HG02885 (cell line): ENCODE results near the gene ENTPD7.
"Not testable (repeated sequence)": the region's sequence is repeated elsewhere in the genome, so short reads cannot be mapped to it uniquely, and the experiment has no call there.

ENCODE experiments used
- ATAC-seq: cut with Tn5 transposase; IDR thresholded peaks from one replicate; pipeline ENCODE4 v1.9.1; 2021; ENCODE audit warnings: mild to moderate bottlenecking; ENCODE audit not compliant: unreplicated experiment, poor library complexity

ENTPD7 gene

DNA sequence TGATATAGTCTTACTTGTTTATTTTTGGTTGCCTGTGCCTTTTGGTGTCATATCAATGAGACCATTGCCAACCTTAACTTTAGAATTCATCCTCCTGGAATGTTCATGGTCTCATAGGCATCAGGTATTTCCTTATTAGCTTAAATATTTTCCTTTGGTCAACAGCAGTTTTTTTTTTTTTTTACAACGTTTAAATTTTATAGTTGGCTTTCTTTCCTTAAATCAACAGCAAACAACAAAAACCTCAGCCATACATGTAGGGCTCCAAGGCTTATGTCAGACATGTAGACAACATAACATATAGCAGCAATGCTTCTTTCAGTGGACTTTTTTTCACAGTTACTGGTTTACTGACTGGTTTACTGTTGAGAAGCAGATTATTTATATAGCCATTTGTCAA, 22.7 kb downstream of the ENTPD7 start:
- ATAC-seq = no peak

- ATAC-seq = no peak
Measured at GRCh38 chr10:99682752-99683151, 23.4 kb downstream of the ENTPD7 start.

DNA sequence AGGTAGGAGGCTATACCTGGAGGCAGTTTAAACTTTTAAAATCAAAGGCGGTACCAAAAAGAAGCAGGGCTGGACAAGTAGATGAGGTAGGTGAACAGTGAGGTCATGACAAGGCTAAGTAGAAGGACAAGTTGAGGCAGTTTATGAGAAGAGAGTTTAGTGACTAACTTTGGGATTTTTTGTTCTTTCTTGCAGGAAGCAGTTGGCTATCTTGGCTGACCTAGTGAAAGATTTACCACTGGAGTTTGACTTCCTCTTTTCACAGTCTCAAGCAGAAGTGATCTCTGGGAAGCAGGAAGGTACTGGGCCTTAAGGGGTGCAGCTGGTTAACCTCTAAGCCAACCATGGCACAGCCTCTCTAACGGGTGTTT, 26.3 kb downstream of the ENTPD7 start:
- ATAC-seq = peak; percentile 62

GRCh38 chr10:99689461-99689860, 30.2 kb downstream of the ENTPD7 start:
- no peak for ATAC-seq

- no peak for ATAC-seq
Measured at GRCh38 chr10:99693933-99694583, 34.7 kb downstream of the ENTPD7 start.

GRCh38 chr10:99695761-99696160, 36.5 kb downstream of the ENTPD7 start:
- no peak for ATAC-seq

DNA sequence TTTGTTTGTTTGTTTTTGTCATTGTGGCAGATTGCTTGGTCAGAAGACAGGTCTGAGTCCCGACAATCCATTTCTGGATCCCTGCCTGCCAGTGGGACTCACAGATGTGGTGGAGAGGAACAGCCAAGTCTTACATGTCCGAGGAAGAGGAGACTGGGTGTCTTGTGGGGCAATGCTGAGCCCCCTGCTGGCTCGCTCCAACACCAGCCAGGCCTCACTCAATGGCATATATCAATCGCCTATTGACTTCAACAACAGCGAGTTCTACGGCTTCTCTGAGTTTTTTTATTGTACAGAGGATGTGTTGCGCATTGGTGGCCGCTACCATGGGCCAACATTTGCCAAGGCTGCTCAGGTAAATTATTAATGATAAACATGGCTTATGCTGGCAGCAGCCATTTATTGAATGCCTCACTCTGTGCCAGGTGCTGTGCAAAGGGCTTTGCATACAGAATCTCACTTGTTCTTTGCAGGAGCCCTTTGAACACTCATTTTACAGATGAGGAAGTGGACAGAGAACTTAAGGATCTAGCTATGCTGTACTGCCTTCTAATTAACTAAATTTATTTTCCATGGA, 39.3 kb downstream of the ENTPD7 start:
- no peak for ATAC-seq

DNA sequence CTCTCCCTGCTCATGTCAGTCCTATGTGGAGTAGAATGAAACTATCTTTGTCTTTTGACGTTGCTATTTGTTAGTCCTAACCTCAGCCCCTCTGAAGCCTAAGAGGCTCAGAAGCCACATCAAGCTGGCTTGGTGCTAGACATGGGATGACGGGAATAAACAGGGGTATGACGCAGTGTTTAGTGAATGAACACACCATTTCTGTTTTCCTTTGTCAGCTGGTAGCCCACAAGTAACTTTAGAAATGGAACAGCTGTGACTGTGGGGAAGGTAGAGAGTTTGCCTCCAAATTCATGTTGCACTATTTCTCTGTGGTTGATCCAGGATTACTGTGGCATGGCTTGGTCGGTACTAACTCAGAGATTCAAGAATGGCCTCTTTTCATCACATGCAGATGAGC, 41.3 kb downstream of the ENTPD7 start:
- no peak for ATAC-seq

DNA sequence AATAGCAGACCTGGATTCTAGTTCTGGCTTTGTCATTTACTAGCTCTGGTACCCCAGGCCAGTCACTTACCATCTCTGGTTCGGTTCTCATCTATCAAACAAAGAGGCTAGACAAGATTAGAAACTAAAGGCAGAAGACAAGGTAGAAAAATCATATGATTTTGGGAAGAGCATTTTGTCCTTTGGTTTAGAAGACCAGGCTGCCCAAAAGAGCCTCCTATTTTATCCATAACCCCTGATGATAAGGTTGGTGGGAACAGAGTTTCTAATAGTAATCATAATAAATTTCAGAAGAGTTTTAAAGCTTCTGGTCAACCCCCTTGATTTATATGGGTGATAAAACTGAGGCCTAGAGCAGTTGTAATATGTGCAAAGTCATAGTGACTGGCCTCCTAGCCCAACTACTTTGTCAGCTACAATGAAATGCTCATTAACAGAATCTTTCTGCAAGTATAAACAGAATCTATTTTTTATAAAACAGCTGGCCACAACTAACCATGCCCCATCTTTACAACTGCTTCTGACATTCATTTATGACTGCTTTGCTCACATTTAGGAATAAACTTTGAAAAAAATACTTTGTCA, 49.2 kb downstream of the ENTPD7 start:
- no peak for ATAC-seq

DNA sequence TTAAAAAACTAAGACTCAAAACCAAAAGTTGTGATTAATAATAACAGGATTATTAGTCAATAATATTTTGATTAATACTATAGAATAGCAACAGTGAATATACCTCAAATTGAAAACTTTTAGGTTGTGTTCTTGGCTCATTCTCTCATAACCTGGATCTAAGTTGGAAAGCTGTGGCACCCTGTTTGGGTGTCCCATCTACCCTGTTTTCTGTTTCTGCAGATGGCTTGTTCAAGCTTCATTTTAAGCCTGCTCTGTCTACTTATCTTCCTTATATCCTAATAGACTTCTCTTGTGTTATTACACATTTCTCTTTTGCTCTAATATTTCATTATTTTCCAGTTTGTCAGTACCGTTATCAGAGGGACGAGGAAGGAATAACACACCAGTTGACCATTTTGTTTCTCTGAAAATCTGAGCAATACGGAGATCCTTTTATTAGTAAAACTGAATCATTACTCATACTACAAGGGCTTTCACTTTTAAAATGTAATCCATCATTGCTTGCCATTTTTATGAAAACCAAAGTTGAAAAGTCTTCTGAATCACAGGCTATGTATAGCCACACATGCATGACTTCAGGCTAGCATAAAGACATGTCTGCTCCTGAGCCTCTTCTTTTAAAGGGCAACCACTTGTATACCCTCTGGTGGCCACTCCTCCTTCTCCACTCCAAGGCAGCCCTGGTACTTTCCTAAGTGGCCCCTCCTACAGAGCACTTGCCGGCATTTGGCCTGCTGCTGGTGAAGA, 50.3 kb downstream of the ENTPD7 start:
- peak; percentile 75 for ATAC-seq

- peak; percentile 52 for ATAC-seq
Measured at GRCh38 chr10:99711129-99711719, 51.9 kb downstream of the ENTPD7 start.

DNA sequence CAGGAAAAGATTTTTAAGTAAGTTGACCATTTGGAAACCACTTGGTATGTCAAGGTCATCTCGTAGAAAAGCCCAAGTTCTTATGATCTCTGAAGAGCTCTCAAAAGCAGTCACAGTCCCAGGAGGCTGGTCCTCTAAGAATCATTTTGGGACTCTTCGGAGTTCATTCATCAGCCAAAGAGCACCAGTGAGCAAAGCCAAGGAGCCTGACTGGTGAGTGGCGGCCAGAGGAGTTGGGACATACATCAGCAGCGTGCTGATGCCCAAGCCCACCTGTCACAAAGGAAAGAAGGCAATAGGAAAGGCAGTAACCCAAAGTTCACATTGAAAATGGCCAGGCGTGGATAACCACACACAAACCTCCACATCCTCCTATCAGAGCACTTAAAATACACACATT, 55.1 kb downstream of the ENTPD7 start:
- ATAC-seq = no peak

- no peak for ATAC-seq
Measured at GRCh38 chr10:99720387-99720786, 61.1 kb downstream of the ENTPD7 start.

- no peak for ATAC-seq
Measured at GRCh38 chr10:99730026-99730425, 70.7 kb downstream of the ENTPD7 start.

DNA sequence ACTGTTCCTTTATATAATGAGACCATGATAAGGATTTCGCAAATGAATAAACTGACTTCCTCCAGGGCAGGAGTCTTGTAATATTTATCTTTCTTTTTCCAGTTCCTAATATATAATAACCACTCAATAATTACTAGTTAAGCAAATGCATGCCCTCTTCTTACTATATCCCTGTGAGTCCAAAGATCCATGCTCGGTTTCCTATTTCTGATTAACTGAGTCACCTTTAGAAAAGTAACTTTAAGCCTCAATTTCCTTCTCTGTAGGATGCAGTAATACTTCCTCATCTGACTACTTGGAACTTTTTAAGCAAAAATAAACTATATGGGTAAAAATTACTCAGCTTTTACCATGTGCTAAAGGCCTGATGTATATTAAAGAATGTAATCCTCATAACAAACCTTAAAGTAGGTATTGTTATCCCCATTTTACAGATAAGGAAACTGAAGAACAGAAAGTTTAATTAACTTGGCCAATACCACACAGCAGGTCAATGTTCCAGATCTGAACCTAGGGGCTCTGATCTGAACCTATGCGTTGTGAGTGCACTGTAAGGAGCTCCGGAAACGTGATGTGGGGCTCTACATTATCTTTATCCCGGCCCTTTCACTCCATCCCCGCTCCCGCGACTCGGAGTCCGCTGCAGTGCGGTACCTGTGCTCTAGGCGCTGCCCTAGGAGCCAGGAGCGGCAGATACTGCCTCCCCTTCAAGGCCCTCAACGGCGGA, 72.2 kb downstream of the ENTPD7 start:
- peak; percentile 43 for ATAC-seq

DNA sequence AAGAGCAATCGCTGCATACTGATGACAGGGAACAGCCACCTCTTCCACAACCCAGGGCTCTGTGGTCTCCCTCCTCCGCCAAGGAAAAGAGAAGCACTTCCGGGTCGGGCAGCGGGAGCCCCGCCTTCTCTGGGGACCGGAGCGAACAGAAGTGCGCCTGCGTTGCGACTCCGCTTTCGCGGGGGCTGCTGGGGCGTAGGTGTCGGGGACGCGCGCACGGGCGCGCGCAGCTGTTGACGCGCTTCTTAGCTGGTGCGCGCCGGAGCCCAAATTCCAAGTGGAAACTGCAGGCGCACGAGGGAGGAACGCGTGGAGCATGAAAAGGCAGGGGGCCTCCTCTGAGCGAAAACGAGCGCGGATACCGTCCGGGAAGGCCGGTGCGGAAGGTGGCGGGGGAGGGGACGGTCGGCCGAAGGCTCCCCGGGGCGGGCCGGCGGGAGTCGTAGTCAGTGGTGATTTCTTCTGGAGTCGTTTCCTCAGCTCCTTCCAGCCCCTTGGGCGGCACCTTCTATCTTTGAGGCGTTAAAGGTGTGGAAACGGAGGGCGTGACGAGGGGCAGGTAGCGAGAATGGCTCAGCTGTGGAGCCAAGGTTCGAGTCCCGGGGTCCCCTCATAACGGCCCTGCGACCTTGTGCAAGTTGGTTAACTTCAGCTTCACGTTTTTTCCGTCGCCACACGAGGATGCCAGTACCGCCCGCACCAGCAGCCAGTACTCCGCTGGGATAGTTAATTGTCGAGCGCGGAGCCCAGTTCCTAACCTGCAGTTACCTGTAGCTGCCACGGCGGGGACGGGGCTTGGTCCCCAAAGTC, 72.9 kb downstream of the ENTPD7 start, which contains the start of the genes COX15 and CUTC:
COX15 (minus strand) TSS at position 95 of the 810 bp plus-strand sequence; CDS start at position 17, 78 bp downstream.
CUTC (plus strand) TSS at position 202 of the 810 bp plus-strand sequence; CDS start at position 317, 115 bp downstream.
- ATAC-seq = peak; percentile 91

GRCh38 chr10:99733366-99733765, 74.1 kb downstream of the ENTPD7 start:
- no peak for ATAC-seq

DNA sequence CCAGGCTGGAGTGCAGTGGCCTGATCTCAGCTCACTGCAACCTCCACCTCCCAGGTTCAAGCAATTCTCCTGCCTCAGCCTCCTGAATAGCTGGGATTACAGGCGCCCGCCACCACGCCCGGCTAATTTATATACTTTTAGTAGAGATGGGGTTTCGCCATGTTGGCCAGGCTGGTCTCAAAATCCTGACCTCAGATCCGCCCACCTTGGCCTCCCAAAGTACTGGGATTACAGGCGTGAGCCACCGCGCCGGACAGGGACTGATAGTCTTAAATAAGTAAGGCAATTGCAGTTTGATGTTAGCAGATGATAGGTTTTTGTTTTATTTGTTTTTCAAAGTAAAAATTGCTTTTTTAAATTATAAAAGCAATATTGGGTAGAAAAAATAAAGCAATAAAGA, 74.8 kb downstream of the ENTPD7 start:
- not testable (repeated sequence) for ATAC-seq

GRCh38 chr10:99740260-99740659, 81.0 kb downstream of the ENTPD7 start:
- ATAC-seq = no peak
